GM06990 (cell line): ENCODE measurements around the gene KLK15.

Experiments used
- DNase-seq: peaks from one replicate; pipeline ENCODE4 v3.0.0-alpha.2; 2011; ENCODE audit not compliant: insufficient read length; ENCODE audit errors: extremely low read depth
- H3K27me3 ChIP-seq: replicated peaks from 2 replicates; pipeline ENCODE4 v1.6.0; 2011; ENCODE audit warnings: low read length; ENCODE audit not compliant: control insufficient read depth, insufficient read depth
- H3K36me3 ChIP-seq: 2 replicates; pipeline ENCODE4 v1.5.1; 2011; ENCODE audit warnings: low read length; ENCODE audit not compliant: control insufficient read depth, insufficient read depth
- H3K4me3 ChIP-seq: replicated peaks from 2 replicates; pipeline ENCODE4 v1.5.1; 2011; ENCODE audit warnings: low read depth, mild to moderate bottlenecking, control low read depth, low read length
- CTCF ChIP-seq: IDR thresholded peaks from 2 replicates; pipeline ENCODE4 v1.5.1; 2011; ENCODE audit warnings: low read length, control low read depth, mild to moderate bottlenecking, inconsistent platforms; ENCODE audit not compliant: insufficient read depth, poor library complexity, severe bottlenecking

The KLK15 gene

GRCh38 chr19:50875795-50876422, 42.5 kb upstream of the KLK15 start:
- no peak for TF ChIP-seq CTCF
- Histone ChIP-seq H3K4me3 (no peak overlapping the region), H3K27me3 (no peaks in the 10 kb centered on the region), H3K36me3 (no peaks in the 10 kb centered on the region)
- DNase-seq: no peak

- DNase-seq: no peak
- H3K36me3 ChIP-seq: no peaks in the 10 kb centered on the region
- no peak for TF ChIP-seq CTCF
- H3K4me3 ChIP-seq: no peak overlapping the region
- H3K27me3 ChIP-seq: no peaks in the 10 kb centered on the region
These were observed 40.8 kb upstream of the KLK15 start for GRCh38 chr19:50874211-50874610.

GRCh38 chr19:50873056-50873455, 39.7 kb upstream of the KLK15 start, which contains the start of gene KLK2:
Gene KLK2, plus strand, starts transcription at chr19:50873439. Its CDS starts 35 bp downstream, at chr19:50873474.
- no peak for DNase-seq
- H3K36me3 ChIP-seq: no peaks in the 10 kb centered on the region
- no peak within 1 kb of the TSS for H3K4me3 ChIP-seq
- no peak for TF ChIP-seq CTCF
- H3K27me3 ChIP-seq: no peaks in the 10 kb centered on the region

- H3K4me3 ChIP-seq: peak overlapping the region; percentile 49
- no peaks in the 10 kb centered on the region for H3K36me3 ChIP-seq
- peak; percentile 64 for DNase-seq
- H3K27me3 ChIP-seq: no peaks in the 10 kb centered on the region
- TF ChIP-seq CTCF: peak; percentile 79
These were observed 37.2 kb upstream of the KLK15 start for GRCh38 chr19:50870417-50871089.

- Histone ChIP-seq H3K4me3 (no peak overlapping the region), H3K27me3 (no peaks in the 10 kb centered on the region), H3K36me3 (no peaks in the 10 kb centered on the region)
- no peak for TF ChIP-seq CTCF
- no peak for DNase-seq
These were observed 36.1 kb upstream of the KLK15 start for GRCh38 chr19:50869479-50869878.
